GM19328 (cell line): ENCODE data around the gene BHMT.
"Not testable (repeated sequence)": the region's sequence is repeated elsewhere in the genome, so short reads cannot be mapped to it uniquely, and the experiment has no call there.

ENCODE experiments used
- ATAC-seq: cut with Tn5 transposase; IDR thresholded peaks from one replicate; pipeline ENCODE4 v1.9.1; 2021; ENCODE audit warnings: mild to moderate bottlenecking, moderate library complexity; ENCODE audit not compliant: unreplicated experiment

The BHMT gene

DNA sequence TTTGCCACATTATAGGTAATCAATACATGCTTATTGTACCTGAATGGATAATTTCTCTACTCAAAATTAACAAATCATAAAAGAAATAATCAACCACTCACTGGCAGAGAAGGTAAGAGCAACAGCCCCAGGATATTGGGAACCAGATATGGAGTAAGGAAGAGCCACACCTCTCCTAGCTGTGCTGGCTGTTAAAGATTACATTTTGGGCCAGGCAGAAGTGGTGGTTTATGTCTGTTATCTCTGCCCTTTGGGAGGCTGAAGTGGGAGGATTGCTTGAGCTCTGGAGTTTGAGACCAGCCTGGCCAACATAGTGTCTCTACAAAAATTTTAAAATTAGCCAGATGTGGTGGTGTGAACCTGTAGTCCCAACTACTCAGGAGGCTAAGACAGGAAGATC is 56.4 kb downstream of the BHMT start:
- ATAC-seq, result no peak

DNA sequence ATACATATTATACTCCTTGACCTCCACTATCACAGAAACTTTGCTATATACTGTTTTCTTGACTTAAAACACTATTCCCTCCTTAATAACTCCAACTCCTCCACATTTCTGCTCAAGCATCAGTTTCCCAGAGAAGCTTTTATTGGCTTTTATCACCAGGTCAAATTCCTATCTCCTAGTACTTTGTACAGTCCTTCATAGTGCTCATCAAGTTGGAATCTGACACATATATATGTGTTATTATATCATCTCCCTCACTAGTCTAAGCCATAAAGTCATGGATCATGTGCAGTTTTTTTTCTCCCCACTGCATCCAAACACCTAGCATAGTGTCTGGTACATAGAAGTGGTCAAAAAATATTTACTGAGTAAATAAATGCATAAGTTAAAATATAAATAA is 59.1 kb downstream of the BHMT start:
- ATAC-seq, result no peak

DNA sequence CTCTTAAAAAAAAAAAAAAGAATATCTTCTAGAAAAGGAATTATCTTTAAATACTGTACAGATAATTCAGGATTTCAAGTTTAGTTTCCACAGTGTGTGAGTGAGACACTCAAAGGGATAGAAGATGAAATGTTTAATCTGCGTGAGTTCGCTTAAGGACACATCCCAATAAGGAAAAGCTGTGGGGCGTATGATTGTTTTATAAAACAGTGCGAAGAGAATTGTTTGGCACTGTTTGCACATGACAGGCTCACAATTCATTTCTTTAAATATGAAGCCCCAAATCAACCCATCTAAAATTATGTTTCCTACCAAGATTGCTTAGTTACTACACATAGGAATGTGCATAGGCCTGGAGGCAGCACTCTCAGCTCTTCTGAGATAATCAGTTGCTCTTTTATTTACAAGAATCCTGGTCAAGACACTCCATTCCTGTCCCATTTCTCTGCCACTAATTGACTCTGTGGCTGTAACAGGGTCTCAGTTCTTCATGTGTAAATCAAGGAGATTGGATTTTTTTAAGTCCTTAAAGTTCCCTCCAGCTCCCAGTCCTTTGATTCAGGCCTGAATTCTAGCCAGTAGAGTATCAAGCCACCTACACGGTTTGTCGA is 60.1 kb downstream of the BHMT start:
- no peak for ATAC-seq

DNA sequence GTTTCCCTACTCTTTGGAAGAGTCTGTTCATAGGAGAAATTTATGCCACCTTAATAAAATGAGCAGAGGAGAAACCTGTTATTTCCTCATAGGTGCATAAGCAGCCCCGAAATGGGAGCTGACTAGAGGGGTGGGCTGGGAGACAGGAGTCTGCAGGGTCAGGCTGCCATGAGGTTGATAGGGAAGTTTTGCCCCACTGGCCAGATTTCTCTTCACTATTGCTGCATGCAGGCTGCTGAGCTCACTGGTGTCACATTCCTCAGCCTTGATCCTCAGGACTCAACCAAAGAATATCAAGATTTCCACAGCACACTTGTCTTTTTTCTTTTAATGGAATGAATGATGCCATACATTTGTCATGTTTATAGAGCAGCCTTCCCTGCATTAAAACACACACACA is 60.7 kb downstream of the BHMT start:
- ATAC-seq, result no peak

DNA sequence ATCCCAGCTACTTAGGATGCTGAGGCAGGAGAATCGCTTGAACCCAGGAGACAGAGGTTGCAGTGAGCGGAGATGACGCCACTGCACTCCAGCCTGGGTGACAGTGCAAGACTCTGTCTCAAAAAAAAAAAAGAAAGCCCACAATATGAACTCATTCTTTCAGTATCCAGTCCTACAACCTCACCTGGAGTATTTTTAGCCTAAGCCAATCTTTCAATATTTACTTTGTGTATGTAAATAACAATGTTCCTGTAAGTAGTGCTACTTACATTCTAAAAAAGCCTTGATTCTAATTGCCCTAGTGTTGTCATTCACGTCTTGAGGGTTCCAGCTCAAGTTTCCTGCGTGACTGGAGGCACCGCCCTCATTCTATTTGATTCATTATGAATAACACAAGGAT is 62.0 kb downstream of the BHMT start:
- ATAC-seq, result no peak

DNA sequence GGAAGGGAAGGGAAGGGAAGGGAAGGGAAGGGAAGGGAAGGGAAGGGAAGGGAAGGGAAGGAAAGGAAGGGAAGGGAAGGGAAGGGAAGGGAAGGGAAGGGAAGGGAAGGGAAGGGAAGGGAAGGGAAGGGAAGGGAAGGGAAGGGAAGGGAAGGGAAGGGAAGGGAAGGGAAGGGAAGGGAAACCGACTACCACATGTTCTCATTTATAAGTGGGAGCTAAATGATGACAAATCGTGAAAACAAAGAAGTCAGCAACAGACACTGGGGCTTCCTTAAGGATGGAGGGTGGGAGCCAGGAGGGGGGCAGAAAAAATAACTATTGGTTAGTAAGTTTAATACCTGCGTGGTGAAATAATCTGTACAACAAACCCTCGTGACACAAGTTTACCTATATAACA is 68.8 kb downstream of the BHMT start:
- ATAC-seq, result not testable (repeated sequence)

DNA sequence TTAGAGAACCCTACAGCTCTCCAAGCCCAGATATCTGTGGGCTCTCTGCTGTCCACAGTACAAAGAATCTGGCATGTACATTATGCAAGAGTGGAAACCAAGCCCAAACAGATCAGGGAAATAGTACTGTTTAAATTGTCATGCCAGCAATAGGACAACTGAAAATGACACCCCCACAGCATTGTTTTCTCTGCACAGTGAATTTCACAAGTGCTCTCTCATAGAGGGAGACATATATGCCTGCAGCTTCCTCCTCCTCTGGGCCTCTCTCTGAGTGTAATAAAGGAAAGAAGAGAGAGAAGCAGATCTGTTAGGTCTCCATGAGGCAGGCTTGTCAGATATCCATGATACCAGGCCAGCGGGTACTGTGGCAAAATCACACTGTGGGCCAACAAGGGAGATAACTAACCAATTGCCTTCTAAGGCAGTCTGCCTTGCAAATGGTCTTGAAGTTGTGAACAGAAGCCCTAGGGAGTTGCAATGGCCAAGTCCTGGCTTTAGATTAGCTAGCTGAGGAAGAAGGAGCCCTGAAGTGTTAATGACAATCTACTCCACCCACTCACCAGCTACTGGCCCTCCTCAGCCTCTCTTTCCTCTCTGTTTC is 69.9 kb downstream of the BHMT start:
- no peak for ATAC-seq
